Breast epithelium (tissue), 4 donors: ENCODE results near the gene AP2S1. TPM values are rescaled to one million over a fixed set of nuclear protein-coding genes. Genes with fewer than 3 reads are reported as not detected.
A peak's percentile ranks its signal among the peaks of the same experiment; 100 is the strongest.

ENCODE experiments used
- DNase-seq, 2 donors: peaks; one replicate each; pipeline ENCODE4 v3.0.0-alpha.2; 2019; ENCODE audit warnings: low spot score in 2 of 2
- H3K27ac ChIP-seq, 2 donors: fragments of 200-600 bp; sonication (generic) in 1 of 2; one replicate each; pipeline ENCODE4 v1.5.1; 2016 to 2019; ENCODE audit warnings: mild to moderate bottlenecking in 1 of 2
- H3K27me3 ChIP-seq, 2 donors: fragments of 200-600 bp; sonication (generic) in 1 of 2; one replicate each; pipeline versions ENCODE4 v1.5.1 to v1.6.0; 2017 to 2019; ENCODE audit warnings: control low read depth in 1 of 2, mild to moderate bottlenecking in 1 of 2
- H3K36me3 ChIP-seq: fragments of 200-600 bp; one replicate; pipeline ENCODE4 v1.5.1; 2019
- H3K4me1 ChIP-seq, 2 donors: fragments of 200-600 bp; sonication (generic); one replicate each; pipeline ENCODE4 v1.5.1; 2016 to 2019; ENCODE audit warnings: control low read depth in 1 of 2
- H3K4me3 ChIP-seq, 3 donors: fragments of 200-600 bp; sonication (generic); 1 replicate in 2 of 3; 2 replicates in 1 of 3; pipeline ENCODE4 v1.5.1; 2016 to 2019; ENCODE audit warnings: mild to moderate bottlenecking in 3 of 3, moderate library complexity in 2 of 3
- H3K9me3 ChIP-seq, 2 donors: fragments of 200-600 bp; sonication (generic) in 1 of 2; one replicate each; pipeline ENCODE4 v1.5.1; 2016 to 2019; ENCODE audit warnings: control low read depth in 1 of 2
- CTCF ChIP-seq, 3 donors: fragments of 450-650 bp; IDR thresholded peaks; one replicate each; pipeline ENCODE4 v1.5.1; 2016 to 2017; ENCODE audit warnings: antibody characterized with exemption in 3 of 3, mild to moderate bottlenecking in 3 of 3, moderate library complexity in 3 of 3
- POLR2A ChIP-seq: fragments of 450-650 bp; IDR thresholded peaks from one replicate; pipeline ENCODE4 v1.6.1; 2016; ENCODE audit warnings: antibody characterized with exemption, mild to moderate bottlenecking, moderate library complexity
- POLR2AphosphoS5 ChIP-seq, 3 donors: sonication (generic); formaldehyde crosslinking; IDR thresholded peaks; one replicate each; pipeline ENCODE4 v1.6.1; 2017; ENCODE audit warnings: antibody characterized with exemption in 3 of 3
- intact Hi-C: fragments of 100-400 bp; cut with DNase I; formaldehyde crosslinking; loops from one replicate; pipeline ENCODE4 v1.15.1; 2023; ENCODE audit warnings: low total_unique reads
- total RNA-seq, 3 donors: library from RNA; depleted of rRNA; stranded (reverse); fragments of >200 nt; gene quantifications; one replicate each; pipeline ENCODE4 v1.1.0, GENCODE V29; 2016

AP2S1 gene
- total RNA-seq, 3 donors from 2014 or later: 63.1 to 108 (median 101) TPM

GRCh38 chr19:46847528-46847927, 3.1 kb downstream of the AP2S1 start:
- Histone ChIP-seq H3K4me3 (no peak overlapping the region), H3K4me1 (peaks cover 0 to 5% of the 10 kb centered on the region in 2 donors), H3K27me3 (no peaks in the 10 kb centered on the region), H3K36me3 (no peaks in the 10 kb centered on the region), H3K27ac (no peak overlapping the region), H3K9me3 (no peaks in the 10 kb centered on the region)
- TF ChIP-seq POLR2A: no peak
- TF ChIP-seq CTCF (IDR thresholded peaks at IDR 0.05): no peak
- TF ChIP-seq POLR2AphosphoS5 (IDR thresholded peaks at IDR 0.05): no peak
- DNase-seq: no peak
- intact Hi-C loops: no loop called here

GRCh38 chr19:46845959-46846459, 4.6 kb downstream of the AP2S1 start:
- TF ChIP-seq POLR2A: no peak
- no peak for TF ChIP-seq POLR2AphosphoS5 (IDR thresholded peaks at IDR 0.05)
- peaks cover 0 to 5% of the 10 kb centered on the region in 2 donors for H3K4me1 ChIP-seq
- DNase-seq: no peak
- no peaks in the 10 kb centered on the region for H3K27me3 ChIP-seq
- H3K9me3 ChIP-seq: no peaks in the 10 kb centered on the region
- no peaks in the 10 kb centered on the region for H3K36me3 ChIP-seq
- no peak overlapping the region for H3K4me3 ChIP-seq
- intact Hi-C loops: loop anchor here (1.0 kb wide), 1 partner anchor 99 kb away; no protein-coding TSS in a partner anchor
- H3K27ac ChIP-seq: no peak overlapping the region

GRCh38 chr19:46844067-46844489, 6.6 kb downstream of the AP2S1 start:
- no peaks in the 10 kb centered on the region for H3K36me3 ChIP-seq
- TF ChIP-seq CTCF (IDR thresholded peaks at IDR 0.05) (no peak), POLR2AphosphoS5 (IDR thresholded peaks at IDR 0.05) (no peak), POLR2A (no peak)

GRCh38 chr19:46842791-46843190, 7.9 kb downstream of the AP2S1 start:
- TF ChIP-seq POLR2AphosphoS5 (IDR thresholded peaks at IDR 0.05) (no peak), CTCF (IDR thresholded peaks at IDR 0.05) (no peak), POLR2A (no peak)
- H3K4me3 ChIP-seq: no peak overlapping the region
- DNase-seq: no peak
- no peaks in the 10 kb centered on the region for H3K27me3 ChIP-seq
- H3K36me3 ChIP-seq: peaks cover 3% of the 10 kb centered on the region
- peak overlapping the region in 1 of 2 donors; percentile 35 for H3K27ac ChIP-seq
- intact Hi-C loops: no loop called here
- no peaks in the 10 kb centered on the region for H3K9me3 ChIP-seq
- H3K4me1 ChIP-seq: no peaks in the 10 kb centered on the region

More at GRCh38 chr19:46844067-46844489, 6.6 kb downstream of the AP2S1 start:
- Histone ChIP-seq H3K27ac (no peak overlapping the region), H3K4me3 (no peak overlapping the region), H3K27me3 (no peaks in the 10 kb centered on the region), H3K4me1 (no peaks in the 10 kb centered on the region), H3K9me3 (no peaks in the 10 kb centered on the region)
- intact Hi-C loops: no loop called here
- DNase-seq: no peak

- H3K36me3 ChIP-seq: peaks cover 3% of the 10 kb centered on the region
- no peaks in the 10 kb centered on the region for H3K4me1 ChIP-seq
- peak overlapping the region; percentile 35 to 36 for H3K27ac ChIP-seq
- no peaks in the 10 kb centered on the region for H3K9me3 ChIP-seq
- no peaks in the 10 kb centered on the region for H3K27me3 ChIP-seq
- TF ChIP-seq POLR2A (no peak), POLR2AphosphoS5 (IDR thresholded peaks at IDR 0.05) (no peak), CTCF (IDR thresholded peaks at IDR 0.05) (no peak)
- DNase-seq: no peak
- no peak overlapping the region for H3K4me3 ChIP-seq
- intact Hi-C loops: no loop called here
Measured at GRCh38 chr19:46841458-46842083, 9.1 kb downstream of the AP2S1 start.
